Loucy (cell line): ENCODE data around the gene STH.

Experiments
- EZH2phosphoT487 ChIP-seq: fragments of 200-600 bp; IDR thresholded peaks from 2 replicates; pipeline ENCODE4 v1.6.1; 2018; ENCODE audit warnings: antibody characterized with exemption, mild to moderate bottlenecking, moderate library complexity, borderline replicate concordance
- TF ChIP-seq, protein P1 (sequence below): fragments of 200-600 bp; sonication (generic); conservative IDR thresholded peaks from 2 replicates; pipeline ENCODE4 v1.5.1; 2014; ENCODE audit warnings: mild to moderate bottlenecking, antibody characterized with exemption, low read length

- TF ChIP-seq, protein P1, sequence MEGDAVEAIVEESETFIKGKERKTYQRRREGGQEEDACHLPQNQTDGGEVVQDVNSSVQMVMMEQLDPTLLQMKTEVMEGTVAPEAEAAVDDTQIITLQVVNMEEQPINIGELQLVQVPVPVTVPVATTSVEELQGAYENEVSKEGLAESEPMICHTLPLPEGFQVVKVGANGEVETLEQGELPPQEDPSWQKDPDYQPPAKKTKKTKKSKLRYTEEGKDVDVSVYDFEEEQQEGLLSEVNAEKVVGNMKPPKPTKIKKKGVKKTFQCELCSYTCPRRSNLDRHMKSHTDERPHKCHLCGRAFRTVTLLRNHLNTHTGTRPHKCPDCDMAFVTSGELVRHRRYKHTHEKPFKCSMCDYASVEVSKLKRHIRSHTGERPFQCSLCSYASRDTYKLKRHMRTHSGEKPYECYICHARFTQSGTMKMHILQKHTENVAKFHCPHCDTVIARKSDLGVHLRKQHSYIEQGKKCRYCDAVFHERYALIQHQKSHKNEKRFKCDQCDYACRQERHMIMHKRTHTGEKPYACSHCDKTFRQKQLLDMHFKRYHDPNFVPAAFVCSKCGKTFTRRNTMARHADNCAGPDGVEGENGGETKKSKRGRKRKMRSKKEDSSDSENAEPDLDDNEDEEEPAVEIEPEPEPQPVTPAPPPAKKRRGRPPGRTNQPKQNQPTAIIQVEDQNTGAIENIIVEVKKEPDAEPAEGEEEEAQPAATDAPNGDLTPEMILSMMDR = no peak
- no peak for TF ChIP-seq EZH2phosphoT487
Measured at GRCh38 chr17:46013127-46013501, 14.1 kb downstream of the STH start.
